Islet of Langerhans (tissue), 1 donor: ENCODE results near the gene AGAP5.
"Not testable (repeated sequence)": the region's sequence is repeated elsewhere in the genome, so short reads cannot be mapped to it uniquely, and the experiment has no call there.

ENCODE experiments used
- FAIRE-seq: peaks from one replicate; lab custom pipeline; 2011; peaks lifted over from hg19 to GRCh38; lab: Jason Lieb, UNC

AGAP5 gene

GRCh38 chr10:73714483-73714882 is 16.6 kb upstream of the AGAP5 start:
- not testable (repeated sequence) for FAIRE-seq

DNA sequence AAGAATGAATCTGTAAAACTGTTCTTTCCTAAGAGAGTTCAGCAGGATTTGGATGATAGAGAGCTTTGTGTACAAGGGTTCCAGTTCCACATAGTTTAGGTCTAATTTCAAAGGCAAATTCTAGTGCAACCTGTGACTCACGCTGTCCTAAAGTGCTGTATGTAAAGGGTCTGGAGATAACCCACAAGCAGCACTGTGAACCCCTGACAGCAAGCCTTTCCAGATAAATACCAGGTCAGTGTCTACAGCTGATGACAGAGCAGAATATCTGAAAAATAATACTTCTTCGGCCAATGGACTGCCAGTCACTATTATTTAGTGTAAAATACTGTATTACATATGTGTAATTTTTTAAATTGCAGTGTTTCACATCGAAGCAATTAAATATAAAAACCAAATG is 16.0 kb upstream of the AGAP5 start:
- FAIRE-seq, result not testable (repeated sequence)

DNA sequence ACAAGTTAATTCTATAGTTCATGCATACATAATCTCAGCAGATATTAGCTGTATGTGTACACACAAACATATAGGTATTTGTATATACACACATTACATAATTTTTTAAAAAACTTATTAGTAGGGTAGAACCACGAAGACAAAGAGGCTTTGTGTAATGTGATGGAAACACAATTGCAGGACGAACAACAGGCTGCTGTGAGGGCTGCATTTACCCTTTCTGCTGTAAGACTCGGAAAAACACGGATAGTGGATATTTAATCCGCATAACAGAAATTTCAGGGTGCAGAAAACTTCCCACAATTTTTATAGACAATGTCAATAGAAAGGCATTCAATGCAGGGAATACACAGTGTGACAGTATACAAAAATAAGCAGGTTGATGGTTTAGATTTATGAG is 13.8 kb upstream of the AGAP5 start:
- not testable (repeated sequence) for FAIRE-seq

DNA sequence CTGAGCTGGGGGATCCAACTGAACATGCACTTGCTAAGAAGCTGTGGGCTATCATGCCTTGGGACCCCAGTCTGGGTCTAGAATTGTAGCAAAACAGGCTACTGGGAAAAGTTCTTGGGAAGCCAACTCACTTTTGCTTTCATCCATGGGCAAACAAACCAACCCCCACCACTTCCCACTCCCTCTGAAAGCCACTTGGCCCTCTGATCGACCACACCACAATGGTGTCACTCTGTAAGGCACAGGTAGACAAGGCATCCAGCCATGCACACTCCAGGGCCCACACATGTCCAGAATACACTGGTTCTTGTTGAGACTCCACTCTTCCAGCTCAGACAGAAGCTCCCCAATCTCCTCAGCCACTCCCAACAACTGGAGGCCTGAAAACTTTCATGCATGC is 10.2 kb upstream of the AGAP5 start:
- not testable (repeated sequence) for FAIRE-seq

DNA sequence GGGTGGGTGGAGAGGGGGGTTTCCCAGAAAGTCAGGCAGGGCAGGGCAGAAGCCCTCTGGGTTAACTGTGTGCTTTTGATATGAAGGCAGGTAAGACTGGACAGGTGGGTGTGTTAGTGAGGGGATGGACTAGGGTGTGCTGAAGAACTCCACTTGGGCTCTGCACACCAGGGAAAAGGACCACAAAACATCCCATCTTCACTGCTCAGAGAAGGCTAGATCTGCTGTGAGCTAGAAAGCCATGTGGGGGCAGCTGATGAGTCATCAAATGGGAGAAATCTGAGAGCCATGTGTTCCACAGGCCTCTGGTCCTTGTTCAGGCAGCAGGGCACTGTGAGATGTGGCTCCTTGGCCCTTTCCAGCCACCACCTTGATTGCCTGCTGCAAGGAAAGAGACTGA is 9.7 kb upstream of the AGAP5 start:
- FAIRE-seq, result not testable (repeated sequence)

GRCh38 chr10:73706488-73706887 is 8.6 kb upstream of the AGAP5 start:
- not testable (repeated sequence) for FAIRE-seq

- not testable (repeated sequence) for FAIRE-seq
These were observed 7.7 kb upstream of the AGAP5 start for GRCh38 chr10:73705506-73706072.

DNA sequence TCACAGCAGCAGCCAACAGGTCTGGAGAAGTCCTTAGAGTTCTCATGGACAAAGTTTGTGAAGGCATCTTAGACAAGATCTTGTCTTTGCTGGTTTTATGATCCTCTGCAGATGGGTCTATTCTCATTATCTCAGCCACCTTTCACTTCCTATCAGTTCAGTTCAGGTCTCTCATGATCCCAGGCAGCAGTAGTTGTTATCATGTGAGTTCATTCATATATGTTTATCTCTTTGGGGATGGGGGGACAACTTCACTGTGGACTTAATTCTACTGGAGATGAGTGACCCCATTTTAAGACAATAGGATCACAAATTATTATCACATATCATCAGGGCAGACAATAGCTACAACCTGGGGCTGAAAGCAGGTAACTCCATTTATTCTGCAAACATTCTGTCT is 6.0 kb upstream of the AGAP5 start:
- not testable (repeated sequence) for FAIRE-seq

DNA sequence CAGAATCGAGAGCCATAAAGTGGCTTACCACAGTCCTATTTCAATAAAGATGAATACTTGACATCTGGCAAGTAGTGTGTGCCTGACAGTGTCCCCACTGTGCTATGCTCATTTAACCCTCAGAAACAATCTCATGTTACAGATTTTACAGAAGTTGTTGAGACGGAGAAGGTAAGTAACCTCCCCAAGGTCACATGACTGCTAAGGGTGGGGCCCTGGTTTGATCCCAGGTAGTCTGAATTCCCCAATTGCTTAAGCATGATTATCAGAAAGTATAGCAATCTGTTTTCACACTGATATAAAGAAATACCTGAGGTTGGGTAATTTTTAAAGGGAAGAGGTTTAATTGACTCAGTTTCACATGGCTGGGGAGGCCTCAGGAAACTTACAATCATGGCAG is 910 bp upstream of the AGAP5 start:
- FAIRE-seq, result not testable (repeated sequence)

DNA sequence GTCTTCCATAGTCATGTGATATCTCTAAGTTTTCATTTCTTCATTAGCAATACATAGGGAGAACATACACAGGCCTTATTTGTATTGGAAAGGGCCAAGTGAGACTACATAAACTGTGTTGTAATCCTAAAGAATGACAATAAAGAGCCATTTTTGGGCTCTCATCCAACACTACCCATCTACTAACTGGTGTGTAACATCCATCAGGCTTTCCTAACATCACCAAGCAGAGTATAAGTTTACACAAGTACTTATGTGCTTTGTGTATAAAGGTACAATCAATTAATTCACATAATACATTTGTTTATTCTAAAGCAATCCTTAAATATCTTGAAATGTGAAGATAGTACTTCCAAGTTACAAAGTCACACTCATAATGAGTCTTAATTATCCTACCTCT is 2.6 kb downstream of the AGAP5 start:
- not testable (repeated sequence) for FAIRE-seq

- FAIRE-seq, result not testable (repeated sequence)
These were observed 7.2 kb downstream of the AGAP5 start for GRCh38 chr10:73690755-73691154.

- not testable (repeated sequence) for FAIRE-seq
These were observed 8.3 kb downstream of the AGAP5 start for GRCh38 chr10:73689596-73689995.

- FAIRE-seq, result not testable (repeated sequence)
These were observed 10.3 kb downstream of the AGAP5 start for GRCh38 chr10:73687641-73688040.

- FAIRE-seq, result not testable (repeated sequence)
These were observed 23.4 kb downstream of the AGAP5 start for GRCh38 chr10:73674546-73674945.

- FAIRE-seq, result not testable (repeated sequence)
These were observed 29.5 kb downstream of the AGAP5 start for GRCh38 chr10:73668378-73668777.

GRCh38 chr10:73666153-73666809 is 31.6 kb downstream of the AGAP5 start:
- FAIRE-seq, result not testable (repeated sequence)

- FAIRE-seq, result not testable (repeated sequence)
These were observed 32.3 kb downstream of the AGAP5 start for GRCh38 chr10:73665581-73665980.

- FAIRE-seq, result not testable (repeated sequence)
These were observed 33.5 kb downstream of the AGAP5 start for GRCh38 chr10:73664156-73665040.

DNA sequence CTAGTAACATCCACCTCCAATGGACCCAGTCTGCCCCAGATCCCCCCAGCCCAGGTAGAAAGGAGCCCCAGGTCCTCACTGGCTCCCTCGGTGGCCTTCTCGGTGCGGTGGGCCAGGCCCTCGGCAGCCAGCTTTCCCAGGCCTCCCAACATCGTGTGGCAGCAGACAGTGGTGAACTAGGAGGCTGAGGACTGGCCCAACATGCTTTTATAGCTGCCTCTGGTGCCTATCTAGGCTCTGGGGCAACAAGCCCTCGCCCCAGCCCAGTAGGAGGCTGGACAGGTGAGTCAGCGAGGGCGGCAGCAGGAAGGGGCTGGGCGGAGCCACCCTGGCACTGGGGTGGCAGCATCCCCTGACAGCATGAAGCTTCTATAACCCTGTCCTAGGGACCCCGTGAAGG is 34.3 kb downstream of the AGAP5 start:
- not testable (repeated sequence) for FAIRE-seq

GRCh38 chr10:73662705-73663104 is 35.2 kb downstream of the AGAP5 start:
- FAIRE-seq, result not testable (repeated sequence)

DNA sequence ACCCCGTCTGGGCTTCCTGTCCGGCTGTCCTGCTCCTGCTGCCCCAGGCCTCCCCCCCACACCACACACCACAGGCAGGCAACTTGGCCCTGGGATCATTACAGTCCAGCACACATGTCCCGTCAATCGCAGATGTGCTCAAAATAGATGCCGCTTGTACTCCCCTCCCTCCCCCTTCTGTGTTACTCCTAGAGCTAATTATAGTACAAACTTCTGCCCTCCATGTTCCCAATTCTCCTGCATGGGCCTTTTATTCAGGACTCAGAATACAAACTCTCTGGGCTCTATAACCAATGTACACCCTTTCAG is 42.0 kb downstream of the AGAP5 start, which contains the start of gene SYNPO2L:
SYNPO2L (minus strand) TSS at position 40 of the 309 bp plus-strand sequence. CDS start 107 bp downstream, outside the sequence.
- FAIRE-seq, result no peak

GRCh38 chr10:73655257-73655989 is 42.5 kb downstream of the AGAP5 start:
- no peak for FAIRE-seq
